Superior temporal gyrus (tissue), 1 donor: ENCODE results near the gene COX5A.
A peak's percentile ranks its signal among the peaks of the same experiment; 100 is the strongest.
"Not testable (repeated sequence)": the region's sequence is repeated elsewhere in the genome, so short reads cannot be mapped to it uniquely, and the experiment has no call there.

Experiments
- DNase-seq: peaks from one replicate; pipeline ENCODE4 v3.0.0-alpha.2; 2016; ENCODE audit errors: extremely low spot score

The COX5A gene

GRCh38 chr15:74902295-74903075 is 35.4 kb downstream of the COX5A start:
- no peak for DNase-seq

GRCh38 chr15:74901612-74902063 is 36.2 kb downstream of the COX5A start:
- peak; percentile 84 for DNase-seq

DNA sequence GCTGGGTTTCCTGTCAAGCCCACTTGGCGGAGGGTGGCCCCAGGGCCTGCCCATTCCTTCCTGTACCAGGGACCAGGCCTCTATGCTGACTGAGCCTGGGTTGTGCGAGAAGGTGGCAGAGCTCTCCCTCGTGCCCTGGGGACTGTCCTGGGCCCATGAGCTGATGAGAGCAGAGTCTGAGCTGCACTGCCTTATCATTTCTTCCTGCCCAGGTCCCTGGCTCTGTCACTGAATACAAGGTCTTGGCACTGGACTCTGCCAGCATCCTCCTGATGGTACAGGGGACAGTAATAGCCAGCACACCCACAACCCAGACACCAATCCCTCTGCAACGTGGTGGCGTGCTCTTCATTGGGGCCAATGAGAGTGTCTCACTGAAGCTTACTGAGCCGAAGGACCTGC is 40.6 kb downstream of the COX5A start:
- no peak for DNase-seq

- no peak for DNase-seq
These were observed 41.6 kb downstream of the COX5A start for GRCh38 chr15:74896316-74896715.

GRCh38 chr15:74895830-74896229 is 42.0 kb downstream of the COX5A start:
- DNase-seq: no peak

GRCh38 chr15:74894383-74894782 is 43.5 kb downstream of the COX5A start:
- not testable (repeated sequence) for DNase-seq

- no peak for DNase-seq
These were observed 44.2 kb downstream of the COX5A start for GRCh38 chr15:74893627-74894026.

GRCh38 chr15:74892931-74893330 is 44.9 kb downstream of the COX5A start:
- DNase-seq: no peak

DNA sequence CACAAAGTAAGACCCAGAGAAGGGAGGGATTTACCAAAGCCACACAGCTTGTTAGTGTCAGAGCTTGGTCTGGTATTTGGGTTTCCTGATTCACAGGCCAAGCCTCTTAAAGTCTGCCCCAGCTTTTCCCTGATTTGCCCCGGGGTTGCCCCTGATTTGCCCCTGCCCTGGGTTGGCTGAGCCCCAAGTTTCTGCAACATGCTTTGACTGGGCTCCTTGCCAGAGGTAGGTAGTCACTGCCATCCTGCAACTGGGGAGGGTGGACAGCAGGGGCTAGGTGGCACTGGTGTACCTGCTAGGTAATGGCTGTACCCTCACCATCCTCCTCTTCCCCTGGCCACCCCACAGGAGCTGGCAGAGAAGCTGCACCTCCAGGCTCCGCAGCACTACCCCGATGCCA is 45.6 kb downstream of the COX5A start:
- DNase-seq: no peak

GRCh38 chr15:74891469-74891868 is 46.4 kb downstream of the COX5A start:
- DNase-seq: no peak

GRCh38 chr15:74890665-74890960 is 47.3 kb downstream of the COX5A start:
- no peak for DNase-seq

DNA sequence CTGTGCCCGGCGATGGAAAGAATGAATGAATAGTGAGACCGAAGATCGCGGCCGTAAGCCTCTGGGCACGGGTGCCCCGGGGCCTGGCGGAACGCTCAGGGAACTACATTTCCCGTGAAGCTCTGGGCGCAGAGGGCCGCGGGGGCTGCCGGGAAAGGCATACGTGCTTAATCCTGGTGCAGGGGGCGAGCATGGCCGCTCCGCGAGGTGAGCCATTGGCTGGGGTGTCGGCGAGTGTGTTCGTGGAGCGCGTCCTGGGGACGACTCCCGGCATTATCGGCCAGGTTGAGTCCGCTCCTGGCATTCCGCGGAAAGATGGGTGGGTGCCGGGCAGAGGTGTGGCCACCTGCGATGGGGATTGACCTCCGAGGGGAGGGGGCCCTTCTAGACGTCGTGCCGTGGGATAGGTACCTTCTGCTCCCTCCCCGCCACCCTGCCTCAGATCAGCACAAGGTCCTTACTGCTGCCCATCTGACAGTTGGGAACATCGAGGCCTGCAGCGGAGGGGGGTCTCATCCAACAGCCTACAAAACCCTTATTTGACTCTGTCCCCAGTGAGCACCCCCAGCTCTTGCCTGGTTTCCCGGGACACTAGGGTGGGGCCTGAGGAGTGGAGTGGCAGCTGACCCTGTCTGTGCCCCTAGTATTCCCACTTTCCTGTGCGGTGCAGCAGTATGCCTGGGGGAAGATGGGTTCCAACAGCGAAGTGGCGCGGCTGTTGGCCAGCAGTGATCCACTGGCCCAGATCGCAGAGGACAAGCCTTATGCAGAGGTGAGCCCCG is 47.8 kb downstream of the COX5A start, which contains the start of gene MPI:
TSS of gene MPI (plus strand) at position 160 of the 782 bp plus-strand sequence. CDS start at position 192, 32 bp downstream.
- peak; percentile 93 for DNase-seq

DNA sequence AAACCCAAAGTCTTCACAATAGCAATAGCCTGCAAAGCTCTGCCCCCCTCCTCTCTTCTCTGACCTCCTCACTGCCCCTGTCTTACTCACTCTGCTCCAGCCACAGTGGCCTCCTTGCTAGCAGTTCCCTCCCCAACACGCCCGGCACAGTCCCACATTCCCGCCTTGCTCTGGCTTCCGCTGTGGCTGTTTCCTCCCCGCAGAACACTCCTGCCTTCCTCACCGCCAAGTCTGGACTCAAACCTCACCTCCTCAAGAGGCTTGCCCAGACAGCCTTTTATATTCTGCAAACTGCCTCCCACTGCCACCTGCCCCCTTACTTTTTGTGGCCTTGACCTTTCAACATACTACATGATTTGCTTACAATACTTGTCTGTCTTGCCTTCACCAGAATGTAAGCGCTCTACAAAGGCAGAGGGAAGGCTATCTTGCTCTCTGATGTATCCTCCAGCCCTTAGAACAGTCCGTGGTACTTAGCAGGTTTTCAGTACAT is 48.4 kb downstream of the COX5A start:
- DNase-seq: no peak

DNA sequence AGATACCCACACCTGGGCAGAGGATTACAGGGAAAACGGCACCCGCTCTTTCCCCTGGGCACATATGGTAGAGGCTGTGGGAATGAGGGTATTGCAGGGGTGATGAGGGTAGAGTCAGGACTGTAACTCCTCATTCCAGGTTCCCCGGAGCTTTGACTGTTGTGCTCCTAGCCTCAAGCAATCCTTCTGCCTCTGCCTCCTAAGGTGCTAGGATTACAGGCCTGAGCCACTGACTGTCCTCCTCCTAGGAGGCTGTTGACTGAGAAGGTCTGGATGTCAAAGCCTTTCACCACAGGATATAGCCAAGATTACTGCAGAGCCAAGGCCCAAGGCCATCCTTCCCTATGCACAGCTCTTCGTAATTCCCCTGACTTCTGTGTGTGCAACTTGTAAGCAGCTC is 49.2 kb downstream of the COX5A start:
- no peak for DNase-seq

- not testable (repeated sequence) for DNase-seq
These were observed 50.2 kb downstream of the COX5A start for GRCh38 chr15:74887537-74888193.

DNA sequence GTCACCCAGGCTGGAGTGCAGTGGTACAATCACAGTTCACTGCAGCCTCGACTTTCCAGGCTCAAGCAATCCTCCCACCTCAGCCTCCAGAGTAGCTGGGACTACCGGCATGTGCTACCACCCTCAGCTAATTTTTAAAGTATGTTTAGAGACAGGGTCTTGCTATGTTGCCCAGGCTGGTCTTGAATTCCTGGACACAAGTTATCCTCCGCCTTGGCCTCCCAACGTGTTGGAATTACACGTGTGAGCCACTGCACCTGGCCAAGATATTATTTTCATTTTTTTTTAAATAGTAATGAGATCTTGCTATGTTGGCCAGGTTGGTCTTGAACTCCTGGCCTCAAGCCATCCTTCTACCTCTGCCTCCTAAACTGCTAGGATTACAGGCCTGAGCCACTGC is 52.4 kb downstream of the COX5A start:
- DNase-seq: no peak

DNA sequence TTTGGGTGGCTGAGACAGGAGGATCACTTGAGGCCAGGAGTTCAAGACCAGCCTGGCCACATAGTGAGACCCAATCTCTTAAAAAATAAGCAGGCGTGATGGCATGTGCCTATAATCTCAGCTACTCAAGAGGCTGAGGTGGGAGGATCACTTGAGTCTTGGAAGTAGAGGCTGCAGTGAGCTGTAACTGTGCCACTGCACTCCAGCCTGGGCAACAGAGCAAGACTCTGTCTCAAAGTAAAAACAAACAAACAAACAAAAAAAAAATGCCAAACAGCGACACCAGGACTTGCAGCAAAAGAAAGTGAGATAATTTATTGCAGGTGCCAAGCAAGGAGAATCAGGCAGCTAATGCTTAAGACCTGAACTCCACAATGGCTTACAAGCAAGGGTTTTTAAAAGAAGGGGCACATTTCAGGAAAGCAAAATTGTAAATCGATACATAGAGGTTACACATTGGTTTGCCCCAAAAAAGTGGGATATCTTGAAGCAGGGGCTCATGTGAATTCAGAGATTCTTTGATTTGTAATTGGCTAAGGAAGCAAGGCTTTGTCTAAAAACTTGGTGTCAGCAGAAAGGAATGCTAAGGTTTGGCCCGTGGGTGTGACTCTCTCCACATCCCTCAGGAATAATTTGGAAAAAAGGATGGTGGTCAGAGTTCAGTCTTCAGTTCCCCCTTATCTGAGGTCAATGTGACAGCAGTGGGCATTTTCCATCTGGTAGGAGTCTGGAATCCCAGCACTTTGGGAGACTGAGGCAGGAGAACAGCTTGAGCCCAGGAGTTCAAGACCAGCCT is 53.2 kb downstream of the COX5A start:
- DNase-seq: no peak

GRCh38 chr15:74882528-74882927 is 55.3 kb downstream of the COX5A start:
- DNase-seq: no peak

GRCh38 chr15:74878273-74878672 is 59.6 kb downstream of the COX5A start:
- DNase-seq: no peak

- DNase-seq: no peak
These were observed 64.0 kb downstream of the COX5A start for GRCh38 chr15:74873756-74874424.
